ENCODE results near the gene JUNB. TPM values are rescaled to one million over a fixed set of nuclear protein-coding genes. Genes with fewer than 3 reads are reported as not detected.

JUNB gene
- total RNA-seq, 1 donor from 2014 or later: 1.5 TPM

GRCh38 chr19:12764698-12765097 is 26.6 kb upstream of the JUNB start:
- H3K4me3 ChIP-seq: no peak overlapping the region
- H3K27me3 Mint-ChIP-seq (ENCODE audit: insufficient read depth, low read depth): peaks cover 10% of the 10 kb centered on the region
- TF ChIP-seq CTCF (IDR thresholded peaks at IDR 0.05) (no peak), EZH2phosphoT487 (IDR thresholded peaks at IDR 0.05) (no peak), EZH2 (IDR thresholded peaks at IDR 0.05) (no peak)
- H3K4me1 ChIP-seq: no peaks in the 10 kb centered on the region
- H3K27ac ChIP-seq: no peak overlapping the region
- DNase-seq (ENCODE audit: low spot score): no peak
- H3K36me3 Mint-ChIP-seq: peaks cover 6% of the 10 kb centered on the region
- no peaks in the 10 kb centered on the region for H3K36me3 ChIP-seq
- H3F3A ChIP-seq (ENCODE audit: low read depth): peaks cover 9% of the 10 kb centered on the region
- no peak overlapping the region for H2AFZ ChIP-seq (replicated peaks)
- peaks cover 8% of the 10 kb centered on the region for H3K4me1 Mint-ChIP-seq
- H3K27ac Mint-ChIP-seq: no peak overlapping the region
- H3K4me3 Mint-ChIP-seq: no peak overlapping the region
- no peak overlapping the region for H3K9ac ChIP-seq
- H3K9me3 ChIP-seq (ENCODE audit: low read depth): no peaks in the 10 kb centered on the region
- H3K27me3 ChIP-seq: no peaks in the 10 kb centered on the region
- no peaks in the 10 kb centered on the region for H3K79me2 ChIP-seq (ENCODE audit: low read depth)
- no peak overlapping the region for H3K4me2 ChIP-seq
- H3K9me3 Mint-ChIP-seq: peaks cover 8% of the 10 kb centered on the region
- H4K20me1 ChIP-seq (ENCODE audit: low read depth): no peaks in the 10 kb centered on the region

GRCh38 chr19:12766051-12766521 is 25.2 kb upstream of the JUNB start:
- Histone ChIP-seq H3K9me3 (ENCODE audit: low read depth) (no peaks in the 10 kb centered on the region), H3K79me2 (ENCODE audit: low read depth) (no peaks in the 10 kb centered on the region), H3K27ac (no peak overlapping the region), H4K20me1 (ENCODE audit: low read depth) (no peaks in the 10 kb centered on the region), H2AFZ (replicated peaks) (peak overlapping the region; percentile 73), H3K27me3 (peaks cover 4% of the 10 kb centered on the region), H3K4me2 (peak overlapping the region; percentile 77), H3K4me1 (peaks cover 3% of the 10 kb centered on the region), H3K4me3 (peak overlapping the region; percentile 58), H3K9ac (no peak overlapping the region), H3K36me3 (no peaks in the 10 kb centered on the region), H3F3A (ENCODE audit: low read depth) (peaks cover 16% of the 10 kb centered on the region)
- TF ChIP-seq EZH2 (IDR thresholded peaks at IDR 0.05) (no peak), CTCF (IDR thresholded peaks at IDR 0.05) (peak; percentile 67)
- H3K9me3 Mint-ChIP-seq: peaks cover 5% of the 10 kb centered on the region
- peak overlapping the region; percentile 70 for H3K27ac Mint-ChIP-seq
- H3K36me3 Mint-ChIP-seq: peaks cover 4% of the 10 kb centered on the region
- H3K4me1 Mint-ChIP-seq: peaks cover 14% of the 10 kb centered on the region
- peak overlapping the region; percentile 81 for H3K4me3 Mint-ChIP-seq
- peaks cover 7% of the 10 kb centered on the region for H3K27me3 Mint-ChIP-seq (ENCODE audit: insufficient read depth, low read depth)
- peak; percentile 87 for DNase-seq (ENCODE audit: low spot score)

GRCh38 chr19:12767150-12767549 is 24.1 kb upstream of the JUNB start:
- Mint-ChIP-seq H3K36me3 (peaks cover 2% of the 10 kb centered on the region), H3K4me3 (peak overlapping the region; percentile 30), H3K27ac (no peak overlapping the region), H3K4me1 (peaks cover 14% of the 10 kb centered on the region), H3K9me3 (no peaks in the 10 kb centered on the region), H3K27me3 (ENCODE audit: insufficient read depth, low read depth) (peaks cover 7% of the 10 kb centered on the region)
- Histone ChIP-seq H2AFZ (replicated peaks) (no peak overlapping the region), H3K4me3 (no peak overlapping the region), H3K9me3 (ENCODE audit: low read depth) (no peaks in the 10 kb centered on the region), H3K79me2 (ENCODE audit: low read depth) (no peaks in the 10 kb centered on the region), H3K4me1 (peaks cover 3% of the 10 kb centered on the region), H3K4me2 (no peak overlapping the region), H4K20me1 (ENCODE audit: low read depth) (no peaks in the 10 kb centered on the region), H3F3A (ENCODE audit: low read depth) (peaks cover 16% of the 10 kb centered on the region), H3K27ac (no peak overlapping the region), H3K27me3 (peaks cover 4% of the 10 kb centered on the region), H3K36me3 (no peaks in the 10 kb centered on the region), H3K9ac (no peak overlapping the region)
- TF ChIP-seq EZH2phosphoT487 (IDR thresholded peaks at IDR 0.05) (no peak), CTCF (IDR thresholded peaks at IDR 0.05) (no peak), EZH2 (IDR thresholded peaks at IDR 0.05) (no peak)
- DNase-seq (ENCODE audit: low spot score): no peak

Data from neural progenitor cell (in vitro differentiated cells).